OCI-LY7 (cell line): Measurements from ENCODE around the gene RSPH1. TPM values are rescaled to one million over a fixed set of nuclear protein-coding genes. Genes with fewer than 3 reads are reported as not detected.

ENCODE experiments used
- BruUV-seq: library from RNA; stranded (reverse); fragments of 400-500 nt; replicated peaks from 2 replicates; lab custom pipeline; 2021; lab: Mats Ljungman, UMichigan
- CTCF ChIA-PET: fragments of 300-600 bp; sonication (Branson Sonifier 250); formaldehyde crosslinking; loops from one replicate; lab custom pipeline; 2022; ENCODE audit warnings: antibody characterized with exemption; ENCODE audit not compliant: unreplicated experiment; lab: Charles Lee
- POLR2A ChIA-PET: fragments of 300-600 bp; sonication (Branson Sonifier 250); formaldehyde crosslinking; loops from one replicate; lab custom pipeline; 2022; ENCODE audit warnings: antibody characterized with exemption; lab: Charles Lee
- DNase-seq: peaks from one replicate; pipeline ENCODE4 v3.0.0-alpha.2; 2015; ENCODE audit warnings: low spot score
- H2AFZ ChIP-seq: fragments of 200-600 bp; sonication (generic), shearing (Covaris generic); 2 replicates; pipeline ENCODE4 v1.6.1; 2014; ENCODE audit warnings: mild to moderate bottlenecking, antibody characterized with exemption, low read length, moderate library complexity
- H3K27ac ChIP-seq: fragments of 200-600 bp; sonication (generic); 2 replicates; pipeline ENCODE4 v1.5.1; 2014; ENCODE audit warnings: mixed run types, low read depth, mild to moderate bottlenecking, moderate library complexity, low read length, inconsistent platforms; ENCODE audit not compliant: poor library complexity, severe bottlenecking
- H3K36me3 ChIP-seq: fragments of 200-600 bp; sonication (generic); 2 replicates; pipeline ENCODE4 v1.6.1; 2014; ENCODE audit warnings: mild to moderate bottlenecking, antibody characterized with exemption, low read length, moderate library complexity, mixed read lengths; ENCODE audit not compliant: insufficient read depth
- H3K4me1 ChIP-seq: fragments of 200-600 bp; sonication (generic); 2 replicates; pipeline ENCODE4 v1.5.1; 2014; ENCODE audit warnings: mild to moderate bottlenecking, low read length; ENCODE audit not compliant: insufficient read depth, poor library complexity, severe bottlenecking
- H3K4me2 ChIP-seq: fragments of 200-600 bp; sonication (generic); 2 replicates; pipeline ENCODE4 v1.6.1; 2014; ENCODE audit warnings: mild to moderate bottlenecking, low read length
- H3K4me3 ChIP-seq: fragments of 200-600 bp; sonication (generic); 2 replicates; pipeline ENCODE4 v1.5.1; 2014; ENCODE audit warnings: mild to moderate bottlenecking, low read depth, low read length; ENCODE audit not compliant: poor library complexity, severe bottlenecking
- H3K79me2 ChIP-seq: fragments of 200-600 bp; sonication (generic); 2 replicates; pipeline ENCODE4 v1.6.1; 2016; ENCODE audit warnings: low read depth, mild to moderate bottlenecking, low read length, moderate library complexity, mixed read lengths; ENCODE audit not compliant: insufficient read depth
- H3K9me2 ChIP-seq: fragments of 200-600 bp; sonication (generic); 2 replicates; pipeline ENCODE4 v1.6.1; 2016; ENCODE audit warnings: mild to moderate bottlenecking, low read length, mixed read lengths; ENCODE audit not compliant: insufficient read depth
- H3K9me3 ChIP-seq: fragments of 200-600 bp; sonication (generic); 2 replicates; pipeline ENCODE4 v1.6.1; 2014; ENCODE audit warnings: mild to moderate bottlenecking, mixed run types, low read length, mixed read lengths
- H4K20me1 ChIP-seq: fragments of 200-600 bp; sonication (generic); 2 replicates; pipeline ENCODE4 v1.6.1; 2014; ENCODE audit warnings: mild to moderate bottlenecking, antibody characterized with exemption, low read length, moderate library complexity, mixed read lengths; ENCODE audit not compliant: insufficient read depth
- CTCF ChIP-seq: fragments of 200-600 bp; sonication (generic); conservative IDR thresholded peaks from 2 replicates; pipeline ENCODE4 v1.5.1; 2014; ENCODE audit warnings: mild to moderate bottlenecking, antibody characterized with exemption, low read length, moderate library complexity, mixed read lengths
- EZH2phosphoT487 ChIP-seq: fragments of 200-600 bp; sonication (generic); IDR thresholded peaks from 2 replicates; pipeline ENCODE4 v1.6.1; 2018; ENCODE audit warnings: low read depth, borderline replicate concordance, mild to moderate bottlenecking, mixed run types, antibody characterized with exemption, low read length, moderate library complexity, mixed read lengths
- intact Hi-C: fragments of 100-400 bp; cut with micrococcal nuclease; formaldehyde crosslinking; loops from one replicate; pipeline ENCODE4 v1.10.0; 2022; ENCODE audit not compliant: unreplicated experiment
- total RNA-seq, 2 experiments: library from RNA; depleted of rRNA in 1 of 2; stranded (reverse); fragments of >200 nt in 1 of 2; shearing (Covaris generic) in 1 of 2; gene quantifications; 2 replicates each; pipeline ENCODE4 v1.2.3, GENCODE V29; 2014 to 2022

RSPH1 gene
- total RNA-seq, 2 experiments from 2014 or later, result 1.9 to 2.5 TPM

- no peak for TF ChIP-seq CTCF
- no peak for TF ChIP-seq EZH2phosphoT487
- DNase-seq, result no peak
- Histone ChIP-seq H3K9me2 (no peaks in the 10 kb centered on the region), H3K4me2 (no peak overlapping the region), H3K9me3 (peaks cover 7% of the 10 kb centered on the region), H3K4me3 (no peak overlapping the region), H2AFZ (no peak overlapping the region), H4K20me1 (no peaks in the 10 kb centered on the region), H3K36me3 (no peaks in the 10 kb centered on the region), H3K4me1 (no peaks in the 10 kb centered on the region), H3K27ac (no peak overlapping the region), H3K79me2 (no peaks in the 10 kb centered on the region)
- ChIA-PET POLR2A (interaction anchor here (0.5 kb wide), 1 partner anchor 497 kb away, joined by 6 read pairs; no protein-coding TSS in a partner anchor), CTCF (no interaction called here)
- no TSS peak for BruUV-seq
- intact Hi-C loops, result no loop called here
Observed at GRCh38 chr21:42435401-42435800, 60.6 kb downstream of the RSPH1 start.

- intact Hi-C loops, result no loop called here
- H3K4me3 ChIP-seq, result no peak overlapping the region
- TF ChIP-seq EZH2phosphoT487 (no peak), CTCF (no peak)
- peaks cover 7% of the 10 kb centered on the region for H3K9me3 ChIP-seq
- H3K4me1 ChIP-seq, result no peaks in the 10 kb centered on the region
- CTCF ChIA-PET, result no interaction called here
- H2AFZ ChIP-seq, result no peak overlapping the region
- H3K27ac ChIP-seq, result no peak overlapping the region
- no peak overlapping the region for H3K4me2 ChIP-seq
- POLR2A ChIA-PET, result no interaction called here
- H3K36me3 ChIP-seq, result no peaks in the 10 kb centered on the region
- H3K9me2 ChIP-seq, result no peaks in the 10 kb centered on the region
- H3K79me2 ChIP-seq, result no peaks in the 10 kb centered on the region
- DNase-seq, result no peak
- no TSS peak for BruUV-seq
- no peaks in the 10 kb centered on the region for H4K20me1 ChIP-seq
Observed at GRCh38 chr21:42434884-42435283, 61.1 kb downstream of the RSPH1 start.

GRCh38 chr21:42433946-42434551, 62.0 kb downstream of the RSPH1 start:
- BruUV-seq, result no TSS peak
- CTCF ChIA-PET, result no interaction called here

More at GRCh38 chr21:42433946-42434551, 62.0 kb downstream of the RSPH1 start:
- H3K4me3 ChIP-seq, result no peak overlapping the region
- no peaks in the 10 kb centered on the region for H3K4me1 ChIP-seq
- intact Hi-C loops, result no loop called here
- H4K20me1 ChIP-seq, result no peaks in the 10 kb centered on the region
- POLR2A ChIA-PET, result no interaction called here
- H2AFZ ChIP-seq, result no peak overlapping the region
- no peaks in the 10 kb centered on the region for H3K79me2 ChIP-seq
- TF ChIP-seq CTCF (no peak), EZH2phosphoT487 (no peak)
- no peak for DNase-seq
- peaks cover 7% of the 10 kb centered on the region for H3K9me3 ChIP-seq
- no peak overlapping the region for H3K4me2 ChIP-seq
- no peaks in the 10 kb centered on the region for H3K36me3 ChIP-seq
- H3K27ac ChIP-seq, result no peak overlapping the region
- no peaks in the 10 kb centered on the region for H3K9me2 ChIP-seq
